ES-I3 (cell line): ENCODE measurements around the gene TBC1D30.

ENCODE experiments used
- H3K36me3 ChIP-seq: 2 replicates; pipeline ENCODE4 v1.6.1; 2013; ENCODE audit warnings: mild to moderate bottlenecking, low read length, control low read depth, moderate library complexity; ENCODE audit not compliant: insufficient read depth
- H3K4me1 ChIP-seq: 2 replicates; pipeline ENCODE4 v1.6.1; 2013; ENCODE audit warnings: mild to moderate bottlenecking, control low read depth, low read length; ENCODE audit not compliant: insufficient read depth
- H3K9ac ChIP-seq: 2 replicates; pipeline ENCODE4 v1.6.1; 2013; ENCODE audit warnings: low read depth, mild to moderate bottlenecking, low read length, moderate library complexity
- H3K9me3 ChIP-seq: 2 replicates; pipeline ENCODE4 v1.6.1; 2013; ENCODE audit warnings: mild to moderate bottlenecking, low read length, moderate library complexity; ENCODE audit not compliant: control insufficient read depth, insufficient read depth

TBC1D30 gene

GRCh38 chr12:64894827-64895475 lies 70.5 kb downstream of the TBC1D30 start:
- no peaks in the 10 kb centered on the region for H3K9me3 ChIP-seq
- H3K36me3 ChIP-seq = no peaks in the 10 kb centered on the region
- no peak overlapping the region for H3K9ac ChIP-seq
- peaks cover 9% of the 10 kb centered on the region; the same call in 1 of the 2 replicates for H3K4me1 ChIP-seq

GRCh38 chr12:64895526-64895925 lies 71.1 kb downstream of the TBC1D30 start:
- no peak overlapping the region for H3K9ac ChIP-seq
- H3K36me3 ChIP-seq = no peaks in the 10 kb centered on the region
- no peaks in the 10 kb centered on the region for H3K9me3 ChIP-seq
- H3K4me1 ChIP-seq = peaks cover 3% of the 10 kb centered on the region; the same call in 1 of the 2 replicates

- Histone ChIP-seq H3K4me1 (no peaks in the 10 kb centered on the region), H3K9me3 (no peaks in the 10 kb centered on the region), H3K36me3 (no peaks in the 10 kb centered on the region; the same call in 1 of the 2 replicates), H3K9ac (no peak overlapping the region)
Observed at GRCh38 chr12:64900540-64900939, 76.1 kb downstream of the TBC1D30 start.

DNA sequence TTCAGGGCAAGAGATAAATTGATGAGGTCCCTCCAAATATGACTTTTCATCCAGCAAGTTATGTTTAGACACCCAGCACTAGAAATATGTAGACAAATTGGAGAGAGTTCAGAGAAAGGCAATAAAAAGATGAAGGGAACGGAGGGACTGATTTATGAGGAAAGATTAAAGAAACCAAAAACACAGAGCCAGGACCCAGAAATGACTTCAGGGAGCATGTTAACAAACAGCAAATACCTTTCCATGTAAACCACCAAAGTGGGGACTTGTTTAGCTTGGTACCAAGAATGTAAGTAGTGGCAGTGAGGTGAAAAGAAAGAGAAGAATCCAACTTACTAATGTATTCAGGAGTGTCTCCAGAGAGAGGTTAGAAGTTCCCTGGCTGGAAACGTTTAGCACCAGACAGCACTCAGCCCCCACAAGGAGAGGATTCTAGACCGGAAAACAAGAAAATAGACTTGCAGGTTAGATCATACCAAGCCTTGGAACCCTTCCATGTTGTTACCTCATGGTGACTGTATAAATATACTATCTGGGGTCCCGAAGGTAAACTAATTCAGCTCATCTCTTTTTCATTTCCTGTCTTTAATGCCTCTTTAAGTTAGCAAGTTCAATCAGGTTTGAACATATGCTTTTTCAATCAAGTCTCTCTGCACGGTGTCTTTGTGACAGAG lies 79.2 kb downstream of the TBC1D30 start:
- no peak overlapping the region for H3K9ac ChIP-seq
- H3K9me3 ChIP-seq = no peaks in the 10 kb centered on the region
- H3K4me1 ChIP-seq = no peaks in the 10 kb centered on the region
- H3K36me3 ChIP-seq = no peaks in the 10 kb centered on the region; the same call in 1 of the 2 replicates

- Histone ChIP-seq H3K4me1 (no peaks in the 10 kb centered on the region), H3K9me3 (no peaks in the 10 kb centered on the region), H3K36me3 (no peaks in the 10 kb centered on the region; the same call in 1 of the 2 replicates), H3K9ac (no peak overlapping the region)
Observed at GRCh38 chr12:64907097-64907496, 82.7 kb downstream of the TBC1D30 start.

DNA sequence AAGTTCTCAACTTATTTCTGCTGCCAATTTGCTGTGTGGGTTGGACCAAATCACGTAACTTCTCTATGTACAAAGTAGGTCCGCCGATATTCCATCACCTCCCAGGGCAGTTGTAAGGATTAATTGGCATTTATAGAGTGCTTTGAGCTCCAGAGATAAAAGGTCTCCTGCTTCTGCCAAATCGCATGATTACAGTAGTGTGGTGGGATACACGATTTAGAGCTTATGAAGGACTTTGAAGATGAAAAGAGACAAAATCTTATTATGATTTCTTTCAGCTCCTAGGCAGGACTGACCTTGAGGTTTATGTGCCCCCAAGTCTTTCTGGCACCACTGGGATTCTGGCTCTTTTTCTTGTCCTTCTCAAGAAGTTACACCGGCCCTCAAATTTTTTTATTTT lies 84.7 kb downstream of the TBC1D30 start:
- H3K36me3 ChIP-seq = no peaks in the 10 kb centered on the region
- H3K9me3 ChIP-seq = no peaks in the 10 kb centered on the region
- no peak overlapping the region for H3K9ac ChIP-seq
- H3K4me1 ChIP-seq = no peaks in the 10 kb centered on the region

- no peak overlapping the region for H3K9ac ChIP-seq
- H3K4me1 ChIP-seq = no peaks in the 10 kb centered on the region
- no peaks in the 10 kb centered on the region for H3K9me3 ChIP-seq
- H3K36me3 ChIP-seq = no peaks in the 10 kb centered on the region
Observed at GRCh38 chr12:64911081-64911480, 86.6 kb downstream of the TBC1D30 start.

DNA sequence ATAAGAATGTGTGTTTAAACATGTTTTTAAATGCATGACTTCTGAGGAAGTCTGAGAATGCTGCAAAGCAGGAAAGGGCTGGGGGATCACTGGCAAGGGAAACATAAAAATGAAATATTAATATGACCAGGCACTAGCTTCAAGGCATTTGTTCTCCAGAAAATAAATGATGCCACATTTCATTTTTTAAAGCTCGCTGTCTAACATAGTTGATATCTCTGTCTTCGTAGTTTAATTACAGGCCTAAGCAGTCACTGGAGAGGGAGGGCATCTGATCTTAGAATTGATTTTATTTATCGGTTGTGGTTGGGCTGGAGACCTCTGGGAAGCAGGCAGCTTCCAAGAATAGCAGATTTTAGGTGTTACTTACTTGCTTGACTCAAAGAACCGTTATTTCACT lies 87.5 kb downstream of the TBC1D30 start:
- H3K9ac ChIP-seq = no peak overlapping the region
- no peaks in the 10 kb centered on the region for H3K4me1 ChIP-seq
- no peaks in the 10 kb centered on the region for H3K9me3 ChIP-seq
- H3K36me3 ChIP-seq = no peaks in the 10 kb centered on the region

DNA sequence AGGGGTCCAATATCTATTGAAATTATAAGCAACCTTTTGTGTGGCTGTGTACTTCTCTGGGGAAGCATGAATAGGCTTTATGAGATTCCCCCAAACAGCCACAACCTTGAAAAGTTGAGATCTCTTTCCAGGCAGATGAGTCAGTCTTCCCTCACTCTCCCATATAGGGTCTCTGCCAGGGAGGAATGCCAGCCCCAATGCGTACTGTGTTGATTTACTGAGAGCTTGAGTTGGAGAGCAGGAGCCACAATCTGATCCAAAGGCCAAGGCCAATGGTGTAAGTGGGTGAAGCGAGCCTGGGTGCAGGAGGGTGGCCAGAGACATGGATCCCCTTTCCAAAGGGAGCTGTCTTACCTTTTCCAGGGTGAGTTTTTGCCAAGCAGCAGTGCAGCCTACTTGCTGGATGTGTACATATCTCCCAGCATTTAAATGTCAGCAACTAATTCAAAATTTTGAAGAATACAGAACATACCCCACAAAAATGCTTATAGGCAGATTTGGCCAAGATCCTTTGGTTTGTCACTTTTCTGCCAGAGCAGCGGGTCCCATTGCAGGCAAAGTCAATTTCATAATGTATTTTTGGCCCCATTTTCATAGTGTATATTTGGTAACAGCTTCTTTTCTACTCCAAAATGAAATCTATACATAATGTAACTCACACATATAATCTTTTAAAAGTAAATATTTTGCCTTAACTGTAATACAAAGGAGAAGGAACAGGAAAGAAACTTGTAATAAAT lies 88.2 kb downstream of the TBC1D30 start:
- Histone ChIP-seq H3K9me3 (no peaks in the 10 kb centered on the region), H3K9ac (no peak overlapping the region), H3K36me3 (no peaks in the 10 kb centered on the region), H3K4me1 (no peaks in the 10 kb centered on the region)

GRCh38 chr12:64915242-64915641 lies 90.8 kb downstream of the TBC1D30 start:
- H3K36me3 ChIP-seq = no peaks in the 10 kb centered on the region
- no peak overlapping the region for H3K9ac ChIP-seq
- no peaks in the 10 kb centered on the region for H3K4me1 ChIP-seq
- H3K9me3 ChIP-seq = no peaks in the 10 kb centered on the region

- Histone ChIP-seq H3K36me3 (no peaks in the 10 kb centered on the region), H3K4me1 (no peaks in the 10 kb centered on the region), H3K9ac (no peak overlapping the region), H3K9me3 (no peaks in the 10 kb centered on the region)
Observed at GRCh38 chr12:64916411-64917261, 92.2 kb downstream of the TBC1D30 start.

GRCh38 chr12:64918344-64918743 lies 93.9 kb downstream of the TBC1D30 start:
- Histone ChIP-seq H3K36me3 (no peaks in the 10 kb centered on the region), H3K9ac (no peak overlapping the region), H3K9me3 (no peaks in the 10 kb centered on the region), H3K4me1 (peaks cover 1% of the 10 kb centered on the region; the same call in 1 of the 2 replicates)

DNA sequence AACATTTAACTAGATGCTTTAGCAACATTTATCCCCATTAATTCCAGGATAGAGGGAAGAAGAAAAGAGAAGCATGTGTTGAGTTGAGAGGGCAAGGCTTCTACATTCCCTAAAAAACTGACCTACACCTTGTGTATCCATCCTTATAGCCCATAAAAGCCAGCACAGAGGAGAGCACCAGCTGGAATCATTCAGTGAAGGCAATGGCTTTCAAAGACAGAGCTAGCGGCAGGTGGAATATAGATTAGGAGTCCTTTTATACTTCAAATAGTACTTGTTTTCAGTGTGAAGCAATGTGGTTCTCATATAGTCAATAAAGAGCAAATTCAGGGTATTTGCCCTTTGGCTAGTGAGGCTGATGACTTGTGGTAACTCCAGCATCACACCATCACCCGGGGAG lies 94.4 kb downstream of the TBC1D30 start:
- Histone ChIP-seq H3K9me3 (no peaks in the 10 kb centered on the region), H3K4me1 (peaks cover 6% of the 10 kb centered on the region; the same call in 1 of the 2 replicates), H3K9ac (no peak overlapping the region), H3K36me3 (no peaks in the 10 kb centered on the region)

DNA sequence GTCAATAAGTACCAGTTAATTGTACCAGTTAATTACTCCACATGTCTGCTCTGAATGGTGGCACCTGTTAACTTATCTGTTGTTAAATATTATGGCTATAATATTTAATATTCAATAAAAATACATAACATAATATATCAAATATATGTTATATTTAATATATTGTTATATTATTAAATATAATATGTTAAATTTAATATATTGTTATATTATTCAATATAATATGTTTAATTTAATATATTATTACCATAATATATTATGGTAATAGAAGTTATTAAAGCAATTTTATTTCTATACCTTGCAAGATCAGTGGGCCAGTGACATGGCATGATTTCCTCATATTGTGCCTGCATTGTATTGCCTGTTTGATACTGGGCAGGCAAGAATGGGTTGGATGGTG lies 98.4 kb downstream of the TBC1D30 start:
- Histone ChIP-seq H3K9ac (no peak overlapping the region), H3K36me3 (no peaks in the 10 kb centered on the region), H3K9me3 (no peaks in the 10 kb centered on the region), H3K4me1 (peaks cover 8% of the 10 kb centered on the region; the same call in 1 of the 2 replicates)
